GM12874 (cell line): ENCODE data around the gene C1orf174.

Source experiments
- CTCF ChIP-seq: IDR thresholded peaks from 2 replicates; pipeline ENCODE4 v1.5.1; 2011; ENCODE audit warnings: low read depth, mild to moderate bottlenecking, control low read depth, low read length, moderate library complexity; ENCODE audit not compliant: insufficient read depth

The C1orf174 gene

GRCh38 chr1:3930301-3931006 lies 30.4 kb upstream of the C1orf174 start:
- no peak for TF ChIP-seq CTCF

- TF ChIP-seq CTCF, result no peak
Observed at GRCh38 chr1:3929126-3929525, 29.1 kb upstream of the C1orf174 start.

GRCh38 chr1:3928586-3928985 lies 28.5 kb upstream of the C1orf174 start:
- no peak for TF ChIP-seq CTCF

GRCh38 chr1:3926956-3927355 lies 26.9 kb upstream of the C1orf174 start:
- TF ChIP-seq CTCF, result no peak

- TF ChIP-seq CTCF, result no peak
Observed at GRCh38 chr1:3925762-3926161, 25.7 kb upstream of the C1orf174 start.

GRCh38 chr1:3925256-3925655 lies 25.2 kb upstream of the C1orf174 start:
- no peak for TF ChIP-seq CTCF

- no peak for TF ChIP-seq CTCF
Observed at GRCh38 chr1:3924825-3925220, 24.8 kb upstream of the C1orf174 start.
